Fibroblast of villous mesenchyme (primary cell): Measurements from ENCODE around the gene TOP2A. TPM values are rescaled to one million over a fixed set of nuclear protein-coding genes. Genes with fewer than 3 reads are reported as not detected.
"Not testable (repeated sequence)": the region's sequence is repeated elsewhere in the genome, so short reads cannot be mapped to it uniquely, and the experiment has no call there.

ENCODE experiments used
- DNase-seq: peaks from one replicate; pipeline ENCODE4 v3.0.0-alpha.2; 2010; ENCODE audit warnings: low read depth
- H3K4me3 ChIP-seq: 2 replicates; pipeline ENCODE4 v1.5.1; 2011; ENCODE audit warnings: low read depth, mild to moderate bottlenecking, low read length
- total RNA-seq: library from RNA; depleted of rRNA; stranded (reverse); fragments of >200 nt; gene quantifications from 2 replicates; pipeline ENCODE4 v1.2.3, GENCODE V29; 2012
- TF ChIP-seq, protein P1 (sequence below): IDR thresholded peaks from 2 replicates; pipeline ENCODE4 v1.5.1; 2012; ENCODE audit warnings: low read depth, mild to moderate bottlenecking, low read length; ENCODE audit not compliant: insufficient read depth

The TOP2A gene
- total RNA-seq, 1 donor = 105 TPM

DNA sequence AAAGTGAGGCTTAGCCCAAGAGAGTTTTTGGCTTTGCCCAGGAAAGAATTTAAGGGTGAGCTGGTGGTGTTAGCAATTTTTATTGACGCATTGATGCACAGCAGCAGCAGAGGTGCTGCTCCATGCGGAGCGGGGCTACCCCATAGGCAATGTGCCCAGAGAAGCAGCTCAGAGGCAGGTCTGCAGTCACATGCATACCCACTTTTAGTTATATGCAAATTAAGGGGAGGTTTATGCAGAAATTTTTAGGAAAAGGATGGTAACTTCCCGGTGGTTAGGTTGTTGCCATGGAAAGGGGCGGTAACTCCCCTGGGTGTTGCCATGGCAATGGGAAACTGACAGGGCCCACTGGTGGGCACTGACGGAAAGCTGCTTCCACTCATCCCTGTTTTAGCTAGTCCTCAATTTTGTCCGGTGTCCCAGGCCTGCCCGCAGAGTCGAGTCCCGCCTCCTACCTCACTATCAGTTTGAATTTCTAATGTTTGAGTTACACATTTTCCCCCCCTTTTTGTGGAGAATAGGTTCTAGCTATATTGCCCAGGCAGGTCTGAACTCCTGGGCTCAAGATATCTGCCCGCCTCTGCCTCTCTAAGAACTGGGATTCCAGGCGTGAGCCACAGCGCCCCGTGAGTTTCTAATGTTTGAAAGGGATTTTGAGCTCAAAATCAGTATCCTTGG is 42.7 kb downstream of the TOP2A start:
- no peak for DNase-seq
- H3K4me3 ChIP-seq = no peak overlapping the region
- TF ChIP-seq, protein P1, sequence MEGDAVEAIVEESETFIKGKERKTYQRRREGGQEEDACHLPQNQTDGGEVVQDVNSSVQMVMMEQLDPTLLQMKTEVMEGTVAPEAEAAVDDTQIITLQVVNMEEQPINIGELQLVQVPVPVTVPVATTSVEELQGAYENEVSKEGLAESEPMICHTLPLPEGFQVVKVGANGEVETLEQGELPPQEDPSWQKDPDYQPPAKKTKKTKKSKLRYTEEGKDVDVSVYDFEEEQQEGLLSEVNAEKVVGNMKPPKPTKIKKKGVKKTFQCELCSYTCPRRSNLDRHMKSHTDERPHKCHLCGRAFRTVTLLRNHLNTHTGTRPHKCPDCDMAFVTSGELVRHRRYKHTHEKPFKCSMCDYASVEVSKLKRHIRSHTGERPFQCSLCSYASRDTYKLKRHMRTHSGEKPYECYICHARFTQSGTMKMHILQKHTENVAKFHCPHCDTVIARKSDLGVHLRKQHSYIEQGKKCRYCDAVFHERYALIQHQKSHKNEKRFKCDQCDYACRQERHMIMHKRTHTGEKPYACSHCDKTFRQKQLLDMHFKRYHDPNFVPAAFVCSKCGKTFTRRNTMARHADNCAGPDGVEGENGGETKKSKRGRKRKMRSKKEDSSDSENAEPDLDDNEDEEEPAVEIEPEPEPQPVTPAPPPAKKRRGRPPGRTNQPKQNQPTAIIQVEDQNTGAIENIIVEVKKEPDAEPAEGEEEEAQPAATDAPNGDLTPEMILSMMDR = no peak

DNA sequence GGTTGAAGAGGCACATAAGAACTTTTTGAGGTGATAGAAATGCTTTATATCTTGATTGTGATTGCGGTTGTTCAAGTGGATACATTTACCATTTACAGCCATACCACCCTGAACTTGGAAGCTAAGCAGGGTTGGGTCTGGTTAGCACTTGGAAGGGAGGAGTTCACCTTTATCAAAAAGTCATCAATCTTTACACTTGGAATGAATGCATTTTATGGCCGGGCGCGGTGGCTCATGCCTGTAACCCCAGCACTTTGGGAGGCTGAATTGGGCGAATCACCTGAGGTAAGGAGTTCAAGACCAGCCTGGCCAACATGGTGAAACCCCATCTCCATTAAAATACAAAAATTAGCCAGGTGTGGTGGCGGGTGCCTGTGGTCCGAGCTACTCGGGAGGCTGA is 43.7 kb downstream of the TOP2A start:
- DNase-seq = no peak
- TF ChIP-seq, protein P1 = no peak
- no peak overlapping the region for H3K4me3 ChIP-seq

DNA sequence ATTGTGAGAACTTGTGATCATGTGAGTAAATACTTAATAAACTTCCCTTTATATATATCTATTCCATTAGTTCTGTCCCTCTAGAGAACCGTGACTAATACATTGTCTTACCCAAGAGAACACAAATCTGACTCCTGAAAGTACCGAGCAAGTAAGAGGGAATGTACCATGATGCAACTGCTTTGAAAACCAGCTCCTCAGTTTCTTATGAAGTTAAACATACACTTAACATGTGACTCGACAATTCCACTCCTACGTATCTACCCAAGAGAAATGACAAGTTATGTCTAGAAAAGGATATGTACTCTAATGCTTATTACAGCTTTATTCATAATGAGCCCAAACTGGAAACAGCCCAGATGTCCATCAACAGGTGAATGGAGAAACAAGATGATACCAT is 44.4 kb downstream of the TOP2A start:
- TF ChIP-seq, protein P1 = no peak
- H3K4me3 ChIP-seq = no peak overlapping the region
- DNase-seq = peak; percentile 76

- not testable (repeated sequence) for DNase-seq, H3K4me3 ChIP-seq
Measured at GRCh38 chr17:40372644-40373043, 45.1 kb downstream of the TOP2A start.

- no peak overlapping the region for H3K4me3 ChIP-seq
- TF ChIP-seq, protein P1 = no peak
- DNase-seq = no peak
Measured at GRCh38 chr17:40372031-40372430, 45.7 kb downstream of the TOP2A start.

- no peak overlapping the region for H3K4me3 ChIP-seq
- TF ChIP-seq, protein P1 = no peak
- no peak for DNase-seq
Measured at GRCh38 chr17:40371261-40371929, 46.3 kb downstream of the TOP2A start.

GRCh38 chr17:40369923-40370322 is 47.8 kb downstream of the TOP2A start:
- no peak for DNase-seq
- H3K4me3 ChIP-seq = no peak overlapping the region
- TF ChIP-seq, protein P1 = no peak

GRCh38 chr17:40367728-40368127 is 50.0 kb downstream of the TOP2A start:
- not testable (repeated sequence) for H3K4me3 ChIP-seq, DNase-seq
